Posterior vena cava (tissue), 2 donors: Measurements from ENCODE around the gene OCA2. TPM values are rescaled to one million over a fixed set of nuclear protein-coding genes. Genes with fewer than 3 reads are reported as not detected.
"Not testable (repeated sequence)": the region's sequence is repeated elsewhere in the genome, so short reads cannot be mapped to it uniquely, and the experiment has no call there.

Source experiments
- DNase-seq: peaks from one replicate; pipeline ENCODE4 v3.0.0-alpha.2; 2020; ENCODE audit warnings: low spot score
- intact Hi-C, 2 donors: fragments of 100-400 bp; cut with DNase I; formaldehyde crosslinking; loops; one replicate each; pipeline versions ENCODE4 v1.14.1 to v1.14.2; 2022 to 2023
- total RNA-seq, 2 donors: library from RNA; stranded (reverse); fragmentation: NEBNext Ultra II Directional; extraction: Animal tissue kit (Norgen Biotek cat#: 25700); gene quantifications; one replicate each; pipeline ENCODE4 v1.2.1, GENCODE V29; 2021
- donor health status: DM: yes; HTN: yes; CAD: no.
- donor health status: DM: yes; HTN: yes; CAD: no.

Gene OCA2
- total RNA-seq, 2 donors from 2014 or later, result 0.38 to 1.4 TPM

DNA sequence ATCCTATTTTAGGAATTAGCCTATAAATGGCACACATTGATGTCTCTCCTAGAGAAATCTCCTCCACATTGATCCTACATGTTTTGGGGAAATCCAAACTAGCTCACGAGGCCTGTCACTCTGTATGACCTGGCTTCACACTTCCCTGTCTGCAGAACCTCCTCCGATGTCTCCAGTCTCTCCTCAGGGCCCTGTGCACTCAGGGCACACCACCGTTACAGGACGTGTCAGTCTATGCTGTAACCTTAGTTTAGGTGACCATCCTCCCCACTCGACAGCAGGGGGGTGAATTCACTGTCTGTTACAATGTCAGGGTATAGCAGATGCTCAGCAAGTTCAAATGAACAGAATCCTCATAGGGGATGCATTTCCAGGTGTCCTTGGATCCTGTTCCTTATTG lies 249.1 kb downstream of the OCA2 start:
- intact Hi-C loops, result no loop called here
- DNase-seq, result no peak

DNA sequence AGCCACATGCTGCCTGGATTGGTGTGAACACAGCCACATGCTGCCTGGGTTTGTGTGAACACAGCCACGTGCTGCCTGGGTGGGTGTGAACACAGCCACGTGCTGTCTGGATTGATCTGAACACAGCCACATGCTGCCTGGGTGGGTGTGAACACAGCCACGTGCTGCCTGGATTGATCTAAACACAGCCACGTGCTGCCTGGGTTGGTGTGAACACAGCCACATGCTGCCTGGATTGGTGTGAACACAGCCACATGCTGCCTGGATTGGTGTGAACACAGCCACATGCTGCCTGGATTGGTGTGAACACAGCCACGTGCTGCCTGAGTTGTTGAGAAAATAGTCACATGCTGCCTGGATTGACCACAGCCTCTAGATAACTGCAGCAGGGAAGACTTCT lies 250.2 kb downstream of the OCA2 start:
- DNase-seq, intact Hi-C loops: not testable (repeated sequence)

- intact Hi-C loops, result no loop called here
- peak; percentile 66 for DNase-seq
These were observed 251.1 kb downstream of the OCA2 start for GRCh38 chr15:27847775-27848710.

GRCh38 chr15:27846722-27847395 lies 252.3 kb downstream of the OCA2 start:
- peak; percentile 44 for DNase-seq
- intact Hi-C loops, result no loop called here

- intact Hi-C loops, result no loop called here
- DNase-seq, result peak; percentile 69
These were observed 253.4 kb downstream of the OCA2 start for GRCh38 chr15:27845535-27846369.

DNA sequence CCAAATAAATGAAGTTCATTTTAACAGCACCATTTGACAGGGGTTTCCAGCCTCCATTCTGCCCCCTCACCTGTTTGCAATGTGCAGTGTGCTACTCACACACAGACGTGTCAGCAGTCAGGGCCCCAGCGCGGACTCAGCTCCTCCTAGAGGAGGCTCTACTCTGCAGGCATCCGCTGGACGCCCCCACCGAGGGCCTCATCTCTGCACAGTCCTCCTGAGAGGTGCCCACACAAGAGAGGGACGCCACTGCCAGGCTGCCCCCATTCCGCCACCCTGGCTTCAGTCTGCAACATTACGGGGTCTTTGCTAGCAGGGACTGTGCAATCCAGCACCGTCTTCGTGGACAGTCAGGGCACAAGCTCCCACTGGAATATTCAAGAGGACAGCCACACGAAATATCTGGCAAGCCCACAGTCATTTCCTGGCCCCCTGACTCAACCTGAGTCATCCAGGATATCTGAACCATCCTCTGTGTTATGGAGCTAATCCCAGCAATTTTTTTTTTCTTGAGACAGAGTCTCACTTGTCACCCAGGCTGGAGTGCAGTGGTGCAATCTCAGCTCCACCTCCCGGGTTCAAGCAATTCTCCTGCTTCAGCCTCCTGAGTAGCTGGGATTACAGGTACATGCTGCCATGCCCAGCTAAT lies 255.0 kb downstream of the OCA2 start:
- intact Hi-C loops, result no loop called here
- peak; percentile 71 for DNase-seq

DNA sequence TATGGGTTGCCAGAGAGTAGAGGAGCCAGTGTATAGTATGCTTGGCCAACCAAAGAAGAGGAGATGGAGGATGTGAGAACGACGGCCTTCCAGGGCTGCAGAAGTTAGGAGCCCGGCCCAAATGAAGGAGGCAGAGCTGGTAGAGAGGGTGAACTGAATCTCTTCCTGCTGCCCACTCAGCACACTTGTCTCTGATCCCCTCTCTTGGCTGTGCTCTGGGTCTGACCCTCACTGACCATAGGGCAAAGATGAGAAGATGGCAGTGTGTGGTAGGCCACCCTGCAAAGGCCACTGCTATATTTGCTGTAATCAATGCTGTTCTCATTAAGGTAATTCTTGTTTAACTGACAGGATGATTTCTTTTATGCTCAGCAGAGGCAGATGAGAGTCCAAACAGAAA lies 256.0 kb downstream of the OCA2 start:
- intact Hi-C loops, result no loop called here
- DNase-seq, result no peak

DNA sequence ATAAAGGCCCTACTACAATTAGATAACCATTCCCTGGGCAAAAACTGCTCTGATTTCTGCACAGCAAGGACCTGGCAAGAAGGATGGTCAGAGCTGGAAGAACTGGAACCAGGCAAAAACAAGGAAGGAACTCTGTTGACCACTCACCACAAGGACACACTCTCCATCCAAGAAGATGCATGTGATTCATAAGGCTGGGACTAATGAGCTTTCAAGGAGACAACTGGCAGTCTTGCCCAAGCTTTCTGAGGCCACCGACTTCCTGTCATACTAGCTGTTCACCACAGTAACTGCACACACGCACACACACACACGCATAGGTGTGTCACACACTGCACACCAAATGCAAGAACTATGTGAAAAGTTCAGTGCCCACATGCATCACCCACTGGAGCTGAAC lies 256.6 kb downstream of the OCA2 start:
- no peak for DNase-seq
- intact Hi-C loops, result no loop called here

DNA sequence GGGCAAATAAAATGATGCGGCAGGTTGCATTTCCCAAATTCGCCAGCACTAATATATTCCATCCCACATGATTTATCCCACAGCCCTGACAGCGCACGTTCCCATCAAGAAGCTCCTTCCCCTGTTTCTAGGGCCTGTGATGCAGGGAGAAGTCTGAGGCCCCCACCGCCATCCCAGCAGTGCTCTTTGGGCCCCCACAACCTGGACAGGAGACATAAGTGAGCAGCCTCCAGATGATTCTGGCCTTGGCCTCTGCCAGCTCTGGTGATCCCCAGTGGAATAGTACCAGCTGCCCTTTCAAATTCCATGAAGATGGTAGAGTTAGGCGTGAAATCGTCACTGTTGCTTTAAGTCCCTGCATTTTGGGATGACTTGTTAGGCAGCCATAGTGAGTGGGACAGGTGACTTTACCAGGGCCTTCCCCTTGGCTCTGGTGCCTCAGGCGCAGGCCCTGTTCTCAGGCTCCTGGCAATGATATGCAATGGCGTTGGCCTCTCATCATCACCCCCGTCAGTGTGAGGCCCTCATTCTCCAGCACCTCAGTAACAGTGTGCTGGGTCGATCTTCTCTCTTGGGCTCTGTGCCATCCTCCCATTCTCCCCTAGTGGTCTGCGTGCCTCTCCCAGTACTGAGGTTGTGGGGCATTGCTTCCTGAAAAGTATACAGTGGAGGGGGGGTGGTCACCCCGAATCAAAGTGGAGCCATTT lies 263.7 kb downstream of the OCA2 start:
- intact Hi-C loops, result no loop called here

GRCh38 chr15:27834684-27835083 lies 264.4 kb downstream of the OCA2 start:
- DNase-seq, result no peak
- intact Hi-C loops, result no loop called here

More for the DNA sequence above, 263.7 kb downstream of the OCA2 start:
- no peak for DNase-seq

DNA sequence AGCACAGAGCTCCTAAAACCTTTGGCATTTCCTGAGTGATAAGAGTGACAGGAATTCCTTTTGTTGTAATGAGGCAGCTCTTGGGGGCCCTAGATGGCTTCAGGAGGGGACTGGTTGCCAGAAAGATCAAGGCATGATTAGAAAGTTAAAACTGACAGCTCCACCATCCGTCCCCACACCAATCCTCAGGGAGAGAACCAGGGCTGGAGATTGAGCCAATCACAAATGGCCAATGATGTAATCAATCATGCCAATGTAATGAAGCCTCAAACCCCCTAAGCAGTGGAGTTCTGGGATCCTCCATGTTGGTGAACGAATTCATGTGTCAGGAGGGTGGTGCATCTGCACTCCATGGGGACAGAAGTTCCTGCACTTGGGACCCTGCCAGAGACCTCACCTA lies 265.1 kb downstream of the OCA2 start:
- intact Hi-C loops, result no loop called here
- DNase-seq, result no peak

DNA sequence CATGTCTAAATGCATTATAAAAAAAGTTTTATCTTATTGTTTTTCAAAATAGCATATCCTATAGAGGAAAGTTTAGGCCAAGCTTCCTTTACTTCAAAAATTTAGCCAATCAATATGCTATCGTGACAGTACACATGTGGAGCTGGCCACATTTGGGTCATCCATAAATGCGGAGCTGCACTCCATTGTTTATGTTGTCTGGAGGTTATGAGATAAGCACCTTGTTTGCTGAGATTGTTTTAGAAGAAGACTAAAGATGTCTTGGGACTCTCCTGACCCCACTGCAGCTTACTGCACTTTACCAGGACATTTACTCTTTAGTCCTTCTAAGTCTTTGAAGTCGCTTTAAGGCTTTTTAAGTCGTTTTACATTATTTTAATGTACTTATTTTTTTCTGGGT lies 265.9 kb downstream of the OCA2 start:
- intact Hi-C loops, result no loop called here

DNA sequence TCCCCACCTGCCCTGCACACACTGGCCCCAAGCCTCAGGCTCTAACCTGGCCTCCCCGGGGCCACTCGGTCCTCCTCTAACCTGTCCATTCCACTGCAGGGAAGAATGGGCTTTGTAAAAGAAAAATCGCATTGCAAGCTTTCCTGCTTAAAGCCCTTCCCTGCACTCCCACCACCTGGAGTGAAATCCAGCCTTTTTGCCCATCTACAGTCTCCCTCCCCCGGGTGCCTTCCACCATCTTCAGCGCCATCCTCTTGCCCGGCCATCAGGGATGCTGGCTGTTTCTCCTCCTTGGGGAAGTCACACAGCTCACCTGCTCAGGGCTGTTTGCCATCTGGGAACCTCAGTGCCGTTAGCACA lies 266.9 kb downstream of the OCA2 start:
- intact Hi-C loops, result no loop called here
- no peak for DNase-seq

More for the DNA sequence above, 265.9 kb downstream of the OCA2 start:
- DNase-seq, result no peak

DNA sequence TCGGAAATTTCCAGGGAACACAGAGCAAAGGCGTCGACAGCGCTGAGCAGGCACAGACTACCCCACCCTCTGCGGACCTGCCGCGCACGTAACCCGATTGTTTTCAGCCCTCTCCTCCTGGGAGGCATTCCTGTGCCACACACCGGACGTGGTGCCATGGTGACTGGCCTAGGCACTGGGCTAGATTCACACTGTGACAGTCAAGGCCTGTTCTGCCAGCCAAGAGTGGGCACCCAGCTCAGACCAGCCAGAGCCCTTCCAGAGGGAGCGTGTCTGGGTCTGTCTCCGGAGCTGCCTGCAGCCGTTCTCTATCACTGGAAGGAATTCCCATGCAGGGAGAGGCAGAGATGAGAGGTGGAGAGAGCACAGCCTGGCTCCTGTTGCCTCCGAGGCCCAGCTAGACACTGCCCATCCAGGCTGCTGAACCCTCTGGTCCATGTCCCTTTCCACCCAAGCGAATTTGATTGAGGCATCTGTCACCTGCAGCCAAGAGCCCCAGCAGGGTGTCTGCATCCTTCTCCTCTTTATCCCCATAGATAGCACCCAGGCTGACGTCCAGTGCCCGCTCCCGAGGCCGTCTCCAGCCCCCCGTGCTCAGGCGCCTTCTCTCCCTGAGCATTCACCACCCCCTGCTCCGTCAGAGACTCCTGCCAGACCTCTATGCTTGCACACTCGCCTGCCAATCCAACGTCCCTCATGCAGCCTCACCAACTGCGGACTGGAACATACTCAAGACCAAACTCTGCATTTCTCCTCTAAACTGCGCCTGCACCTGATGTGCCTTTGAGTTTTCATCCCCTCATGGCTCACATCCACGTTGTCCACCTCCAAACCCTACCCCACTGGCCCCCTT lies 267.5 kb downstream of the OCA2 start:
- no peak for DNase-seq

GRCh38 chr15:27828746-27829145 lies 270.4 kb downstream of the OCA2 start:
- DNase-seq, result no peak
- intact Hi-C loops, result no loop called here

More for the DNA sequence above, 267.5 kb downstream of the OCA2 start:
- intact Hi-C loops, result no loop called here

DNA sequence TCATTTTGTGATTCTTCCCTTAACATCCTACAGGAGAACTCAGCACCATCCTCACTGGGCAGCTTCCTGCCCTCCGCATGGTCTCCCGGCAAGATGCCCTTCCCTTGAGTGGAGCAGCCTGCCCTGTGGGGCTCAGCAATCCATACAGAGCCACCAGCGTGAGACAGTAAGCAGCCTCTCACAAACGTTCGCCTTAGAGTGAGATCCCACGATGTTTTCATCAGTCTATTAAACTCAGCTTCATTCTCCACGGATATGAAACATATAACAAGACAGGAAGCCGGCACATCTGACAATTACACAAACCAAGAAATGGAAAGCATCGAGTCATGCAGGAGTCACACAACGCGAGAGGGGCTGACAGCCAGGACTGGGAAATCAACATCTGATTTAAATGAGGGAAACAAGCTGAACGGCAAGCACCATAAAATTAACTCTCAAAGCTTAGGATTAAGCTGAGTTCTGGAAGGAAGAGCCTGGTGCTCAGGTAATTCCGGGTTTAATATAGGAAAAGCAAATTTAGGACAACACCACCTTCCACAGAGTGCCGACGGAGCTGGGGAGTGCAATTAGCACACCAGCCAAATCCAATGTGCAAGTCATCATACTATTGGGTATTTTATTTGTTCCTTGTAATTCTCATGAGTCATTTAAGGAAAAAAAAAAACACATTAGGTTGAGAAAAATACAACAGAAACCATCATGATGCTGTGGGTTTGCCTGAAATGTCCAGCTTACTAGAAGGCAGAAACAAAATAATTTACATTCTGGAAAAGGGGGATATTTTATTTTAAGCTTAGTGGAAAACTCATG lies 272.0 kb downstream of the OCA2 start:
- intact Hi-C loops, result no loop called here
- no peak for DNase-seq

- intact Hi-C loops, result no loop called here
- no peak for DNase-seq
These were observed 272.7 kb downstream of the OCA2 start for GRCh38 chr15:27826411-27826810.
